ENCODE results near the gene NOL7. TPM values are rescaled to one million over a fixed set of nuclear protein-coding genes. Genes with fewer than 3 reads are reported as not detected.

Gene NOL7
- total and polyA plus RNA-seq, 9 of the 15 experiments (the other 6 are each of a cell fraction or from before 2014, with no cell fraction given), result 19.4 to 235 (median 157) TPM

GRCh38 chr6:13666194-13667105 lies 51.3 kb downstream of the NOL7 start (continued):
- TF ChIP-seq, protein P1, sequence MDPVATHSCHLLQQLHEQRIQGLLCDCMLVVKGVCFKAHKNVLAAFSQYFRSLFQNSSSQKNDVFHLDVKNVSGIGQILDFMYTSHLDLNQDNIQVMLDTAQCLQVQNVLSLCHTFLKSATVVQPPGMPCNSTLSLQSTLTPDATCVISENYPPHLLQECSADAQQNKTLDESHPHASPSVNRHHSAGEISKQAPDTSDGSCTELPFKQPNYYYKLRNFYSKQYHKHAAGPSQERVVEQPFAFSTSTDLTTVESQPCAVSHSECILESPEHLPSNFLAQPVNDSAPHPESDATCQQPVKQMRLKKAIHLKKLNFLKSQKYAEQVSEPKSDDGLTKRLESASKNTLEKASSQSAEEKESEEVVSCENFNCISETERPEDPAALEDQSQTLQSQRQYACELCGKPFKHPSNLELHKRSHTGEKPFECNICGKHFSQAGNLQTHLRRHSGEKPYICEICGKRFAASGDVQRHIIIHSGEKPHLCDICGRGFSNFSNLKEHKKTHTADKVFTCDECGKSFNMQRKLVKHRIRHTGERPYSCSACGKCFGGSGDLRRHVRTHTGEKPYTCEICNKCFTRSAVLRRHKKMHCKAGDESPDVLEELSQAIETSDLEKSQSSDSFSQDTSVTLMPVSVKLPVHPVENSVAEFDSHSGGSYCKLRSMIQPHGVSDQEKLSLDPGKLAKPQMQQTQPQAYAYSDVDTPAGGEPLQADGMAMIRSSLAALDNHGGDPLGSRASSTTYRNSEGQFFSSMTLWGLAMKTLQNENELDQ (CRISPR knock-in tag; IDR thresholded peaks at IDR 0.05; ENCODE audit: borderline replicate concordance), result no peak
- TF ChIP-seq CEBPG (CRISPR knock-in tag; IDR thresholded peaks at IDR 0.05), result no peak
- TF ChIP-seq CEBPG (tag; conservative IDR thresholded peaks at IDR 0.05 in 1 of 2, IDR thresholded peaks at IDR 0.05 in 1 of 2), result 0 out of 4 replicates have a peak, but pooled peaks of 1 of the 2 experiments have one; percentile 33
- peak; percentile 60; the same call in 1 of the 2 replicates for TF ChIP-seq SMARCA4 (IDR thresholded peaks at IDR 0.05)
- no peak for TF ChIP-seq HOXB6 (CRISPR knock-in tag; IDR thresholded peaks at IDR 0.05; ENCODE audit: borderline replicate concordance)
- no peak for TF ChIP-seq RFX1 (IDR thresholded peaks at IDR 0.05)
- TF ChIP-seq EWSR1 (IDR thresholded peaks at IDR 0.05; ENCODE audit: borderline replicate concordance, low read depth, partially characterized antibody), result no peak
- peak; percentile 71 for TF ChIP-seq PKNOX1 (IDR thresholded peaks at IDR 0.05)
- TF ChIP-seq RCOR1 (IDR thresholded peaks at IDR 0.05; ENCODE audit: borderline replicate concordance in 1 of 2, low read depth in 2 of 2, low read length in 2 of 2), result no peak
- TF ChIP-seq CEBPB (tag; IDR thresholded peaks at IDR 0.05), result peak; percentile 77
- no peak for TF ChIP-seq JUND (IDR thresholded peaks at IDR 0.05; ENCODE audit: borderline replicate concordance, low read depth, low read length)
- peak; percentile 17; the same call in 1 of the 3 replicates for TF ChIP-seq JUND (tag; IDR thresholded peaks at IDR 0.05; ENCODE audit: borderline replicate concordance, low read depth, low read length)
- TF ChIP-seq ARID3A (IDR thresholded peaks at IDR 0.05; ENCODE audit: borderline replicate concordance, low read depth, low read length), result 0 out of 2 replicates have a peak, but pooled peaks have one; percentile 47
- no peak for TF ChIP-seq ZNF224 (CRISPR knock-in tag; IDR thresholded peaks at IDR 0.05)
- TF ChIP-seq EP300 (IDR thresholded peaks at IDR 0.05; ENCODE audit: low read length), result peak; percentile 57
- no peak for TF ChIP-seq CBX8 (IDR thresholded peaks at IDR 0.05; ENCODE audit: borderline replicate concordance, extremely low read depth, low read depth, low read length, poor library complexity, severe bottlenecking)
- no peak for TF ChIP-seq RFX7 (CRISPR knock-in tag; IDR thresholded peaks at IDR 0.05)
- TF ChIP-seq ZNF384 (IDR thresholded peaks at IDR 0.05; ENCODE audit: low read depth, low read length), result peak; percentile 95
